ENCODE measurements around the gene RRBP1.

Gene RRBP1

DNA sequence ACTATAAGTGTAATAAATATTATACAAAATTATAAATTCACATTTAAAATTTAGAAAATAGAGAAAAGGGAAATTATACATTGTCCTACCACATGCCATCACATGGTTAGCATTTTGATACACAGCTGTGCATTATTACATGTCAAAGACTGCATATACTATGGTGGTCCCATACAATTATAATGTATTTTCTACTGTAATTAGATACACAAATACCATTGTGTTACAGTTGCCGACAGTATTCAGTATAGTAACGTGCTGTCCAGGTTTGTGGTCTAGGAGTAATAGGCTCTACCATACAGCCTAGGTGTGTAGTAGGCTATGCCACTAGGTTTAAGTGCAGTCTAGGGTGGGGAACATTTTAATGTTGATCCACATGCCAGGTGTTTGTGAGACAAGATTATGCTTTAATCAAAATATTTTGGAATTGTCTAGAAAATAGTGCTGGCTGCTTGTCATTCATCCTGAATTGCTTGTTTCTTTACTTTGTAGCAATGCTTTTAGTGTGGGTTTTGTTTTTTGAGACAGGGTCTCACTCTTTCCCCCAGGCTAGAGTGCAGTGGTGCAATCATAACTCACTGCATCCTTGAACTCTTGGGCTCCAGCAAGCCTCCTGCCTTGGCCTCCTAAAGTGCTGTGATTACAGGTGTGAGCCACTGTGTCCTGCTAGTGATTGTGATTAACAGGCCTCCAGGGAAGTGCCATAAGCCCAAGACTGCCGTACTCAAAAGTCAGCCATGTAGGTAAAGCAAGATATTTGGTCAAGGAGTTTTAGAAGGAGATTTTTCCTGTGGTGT, 73.1 kb downstream of the RRBP1 start:
- no peak for DNase-seq

DNA sequence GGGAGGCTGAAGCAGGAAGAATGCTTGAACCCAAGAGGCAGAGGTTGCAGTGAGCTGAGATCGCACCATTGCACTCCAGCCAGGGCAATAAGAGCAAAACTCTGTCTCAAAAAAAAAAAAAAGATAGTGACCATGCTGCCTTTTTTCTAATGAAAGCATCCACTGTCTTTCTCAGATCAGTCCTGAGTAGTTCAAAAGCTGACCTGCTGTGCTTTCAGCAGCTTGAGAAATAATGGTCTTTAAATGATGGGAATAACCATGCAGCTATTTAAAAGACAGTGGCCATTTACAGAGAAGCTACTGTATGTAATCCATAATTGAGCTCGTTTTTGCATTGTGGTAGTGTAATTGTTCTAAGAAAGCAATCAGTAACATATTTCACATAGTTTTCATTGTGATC, 76.0 kb downstream of the RRBP1 start:
- no peak for DNase-seq

DNA sequence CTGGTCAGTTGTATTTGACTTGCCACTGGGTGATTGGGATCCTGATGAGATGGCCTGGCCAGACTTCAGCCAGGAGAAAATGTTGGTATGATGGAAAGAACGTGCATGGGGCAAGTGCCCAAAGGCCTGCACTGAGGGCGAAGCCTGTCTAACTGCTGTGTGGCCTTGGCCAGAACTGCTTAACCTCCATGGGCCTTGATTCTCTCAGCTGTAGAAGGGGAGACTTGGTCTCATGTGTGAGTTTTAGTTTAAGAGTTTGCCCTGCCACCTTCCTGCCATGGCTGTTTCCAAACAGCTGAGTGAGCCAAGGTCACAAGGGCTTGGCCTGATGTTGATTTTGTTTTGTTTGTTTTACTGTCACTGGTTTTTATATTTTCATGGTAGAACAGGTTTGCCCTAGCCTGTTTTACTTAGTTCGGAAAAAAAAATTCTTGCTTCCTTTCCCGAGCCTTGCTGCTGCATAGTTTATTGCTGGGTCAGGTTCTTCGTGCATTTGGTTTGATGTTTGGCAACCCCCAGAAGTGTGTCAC, 76.8 kb downstream of the RRBP1 start:
- DNase-seq = no peak

DNA sequence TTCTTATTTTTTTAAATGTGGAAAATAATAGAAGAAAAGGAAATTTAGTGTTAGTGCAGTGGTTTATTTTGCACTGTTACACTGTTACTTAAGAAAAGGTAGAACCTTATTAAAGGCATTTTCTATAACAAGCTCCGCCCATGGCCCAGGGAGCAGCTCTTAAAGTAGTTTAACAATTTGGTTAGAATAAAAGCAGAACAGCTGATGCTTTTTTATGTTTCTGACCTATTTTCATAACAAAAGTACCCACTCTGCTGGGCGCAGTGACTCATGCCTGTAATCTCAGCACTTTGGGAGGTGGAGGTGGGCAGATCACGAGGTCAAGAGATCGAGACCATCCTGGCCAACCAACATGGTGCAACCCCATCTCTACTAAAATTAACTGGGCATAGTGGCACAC, 79.5 kb downstream of the RRBP1 start:
- DNase-seq = no peak

- no peak for DNase-seq
Observed at GRCh38 chr20:17601957-17602356, 80.1 kb downstream of the RRBP1 start.

GRCh38 chr20:17598013-17598550, 84.0 kb downstream of the RRBP1 start:
- DNase-seq = no peak

- no peak for DNase-seq
Observed at GRCh38 chr20:17595856-17596255, 86.2 kb downstream of the RRBP1 start.

DNA sequence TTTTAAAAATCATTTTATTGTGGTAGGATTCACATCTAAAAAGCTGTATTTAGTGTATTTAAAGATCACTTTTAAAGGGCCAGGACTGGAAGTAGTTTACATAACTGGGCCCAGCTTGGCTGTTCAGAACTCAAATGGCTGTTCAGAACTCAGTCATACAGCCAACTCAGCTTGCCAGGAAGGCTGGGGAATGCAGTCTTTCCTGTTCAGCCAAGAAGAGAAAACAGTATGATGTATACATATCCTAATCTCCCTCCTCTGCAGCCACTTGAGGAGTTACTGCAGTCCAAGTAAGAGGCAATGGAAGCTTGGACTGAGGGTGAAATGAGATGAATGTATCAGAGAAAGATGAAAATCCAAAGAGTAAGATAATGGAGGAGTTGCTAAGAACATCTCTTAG, 87.6 kb downstream of the RRBP1 start:
- no peak for DNase-seq

DNA sequence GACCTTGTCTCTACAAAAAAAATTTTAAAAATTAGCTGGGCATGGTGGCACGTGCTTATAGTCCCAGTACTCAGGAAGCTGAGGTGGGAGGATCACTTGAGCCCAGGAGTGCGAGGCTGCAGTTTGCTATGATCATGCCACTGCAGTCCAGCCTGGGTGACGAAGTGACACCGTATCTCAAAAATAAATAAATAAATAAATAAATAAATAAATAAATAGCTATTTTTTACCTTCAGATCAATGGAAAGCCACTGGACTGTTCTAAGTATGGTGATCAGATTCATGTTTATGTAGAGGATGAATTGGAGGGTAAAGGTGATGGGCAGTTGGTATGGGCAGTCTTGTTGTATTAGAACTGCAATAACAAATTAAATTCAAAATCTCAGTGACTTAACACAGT, 88.1 kb downstream of the RRBP1 start:
- no peak for DNase-seq

DNA sequence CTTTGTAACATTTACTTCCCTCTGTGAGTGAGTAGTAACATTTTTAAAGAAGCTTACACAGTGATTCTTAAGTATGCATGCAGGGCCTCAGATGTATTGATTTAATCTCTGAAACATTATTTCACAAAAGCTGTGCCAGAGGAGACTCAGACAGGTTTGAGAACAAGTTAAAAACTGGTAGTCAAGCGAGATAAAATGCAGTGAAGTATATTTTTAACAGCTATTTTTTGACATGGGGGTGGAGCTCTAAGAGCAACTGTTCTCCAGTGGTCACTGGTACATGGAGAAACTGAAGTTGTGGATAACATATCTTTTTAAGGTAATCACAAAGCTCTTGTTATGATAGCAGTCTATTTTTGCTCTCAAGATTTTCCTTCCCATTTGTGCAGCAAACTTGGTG, 91.8 kb downstream of the RRBP1 start:
- DNase-seq = no peak

GRCh38 chr20:17589161-17589834, 92.7 kb downstream of the RRBP1 start:
- no peak for DNase-seq

GRCh38 chr20:17587824-17588223, 94.2 kb downstream of the RRBP1 start:
- no peak for DNase-seq

DNA sequence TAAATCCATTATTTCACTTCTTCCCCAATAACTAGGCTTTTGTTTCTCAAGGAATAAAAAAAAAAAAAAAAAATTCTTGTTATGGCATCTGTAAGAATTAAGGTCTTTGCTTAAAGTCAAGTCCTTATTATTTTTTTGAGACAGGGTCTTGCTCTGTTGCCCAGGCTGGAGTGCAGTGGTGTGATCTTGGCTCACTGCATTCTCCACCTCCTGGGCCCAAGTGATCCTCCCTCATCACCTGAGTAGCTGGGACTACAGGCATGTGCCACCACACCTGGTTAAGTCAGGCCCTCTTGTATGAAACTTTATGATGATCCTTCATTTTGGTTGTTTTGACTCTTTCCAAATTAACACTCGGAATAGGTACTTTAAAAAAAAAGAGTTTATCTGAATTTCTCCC, 94.9 kb downstream of the RRBP1 start:
- DNase-seq = no peak

DNA sequence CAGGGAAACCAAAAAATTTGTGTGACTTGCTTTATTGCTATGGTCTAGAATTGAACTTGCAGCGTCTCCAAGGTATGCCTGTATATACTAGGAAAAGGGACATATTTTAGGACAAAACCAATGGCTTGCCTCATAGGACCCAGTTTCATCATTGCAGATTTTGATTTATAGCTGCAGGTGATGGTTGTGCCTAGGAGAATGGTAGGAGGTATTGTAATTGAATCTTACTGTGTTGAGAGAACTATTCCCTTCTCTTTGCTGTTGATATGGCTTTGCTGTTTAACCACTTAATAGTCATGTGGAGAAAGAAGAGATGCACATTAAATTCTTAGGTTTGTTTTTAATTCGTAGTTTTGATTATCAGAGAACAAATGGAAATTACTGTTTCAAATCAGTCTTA, 95.8 kb downstream of the RRBP1 start:
- DNase-seq = no peak

GRCh38 chr20:17584689-17585088, 97.4 kb downstream of the RRBP1 start:
- DNase-seq = no peak

- no peak for DNase-seq
Observed at GRCh38 chr20:17583126-17583525, 98.9 kb downstream of the RRBP1 start.

- no peak for DNase-seq
Observed at GRCh38 chr20:17580895-17581294, 101.1 kb downstream of the RRBP1 start.

- DNase-seq = no peak
Observed at GRCh38 chr20:17579369-17580039, 102.5 kb downstream of the RRBP1 start.

DNA sequence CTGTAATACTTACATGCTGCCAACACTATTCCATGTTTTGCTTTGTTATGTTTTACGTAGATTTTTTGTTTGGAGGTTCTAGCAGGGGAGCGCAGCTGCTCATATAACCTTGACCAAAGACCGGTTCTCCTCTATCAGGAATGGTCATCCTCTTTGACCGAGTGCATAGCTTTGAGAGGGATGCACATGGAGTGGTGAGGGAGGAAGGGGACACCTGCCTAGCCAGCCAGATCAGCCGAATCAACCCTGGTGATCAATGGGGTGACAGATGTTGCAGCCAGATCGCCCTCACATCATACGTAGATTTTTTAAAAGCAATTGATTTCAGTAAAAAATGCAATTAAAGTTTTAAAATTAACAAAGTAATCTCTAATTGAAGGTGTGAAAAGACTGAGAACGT, 105.8 kb downstream of the RRBP1 start:
- no peak for DNase-seq

DNA sequence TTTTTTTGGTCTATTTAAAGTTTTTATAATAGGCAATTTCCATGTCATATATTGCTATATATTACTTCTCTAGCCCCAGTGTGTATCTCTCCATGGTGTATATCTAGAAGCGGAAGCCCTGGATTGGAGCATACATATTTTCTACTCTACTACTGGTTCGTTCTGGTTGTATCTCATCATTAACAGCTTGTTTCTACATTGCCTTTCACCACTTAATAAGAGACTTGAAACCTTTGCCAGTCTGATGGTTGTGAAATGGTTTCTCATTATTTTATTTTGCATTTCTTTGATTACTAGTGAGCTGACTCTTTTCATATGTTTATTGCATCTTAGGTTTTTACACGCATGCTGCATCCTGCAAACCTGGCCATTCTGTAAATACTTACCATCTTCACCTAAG, 108.6 kb downstream of the RRBP1 start:
- DNase-seq = no peak

DNA sequence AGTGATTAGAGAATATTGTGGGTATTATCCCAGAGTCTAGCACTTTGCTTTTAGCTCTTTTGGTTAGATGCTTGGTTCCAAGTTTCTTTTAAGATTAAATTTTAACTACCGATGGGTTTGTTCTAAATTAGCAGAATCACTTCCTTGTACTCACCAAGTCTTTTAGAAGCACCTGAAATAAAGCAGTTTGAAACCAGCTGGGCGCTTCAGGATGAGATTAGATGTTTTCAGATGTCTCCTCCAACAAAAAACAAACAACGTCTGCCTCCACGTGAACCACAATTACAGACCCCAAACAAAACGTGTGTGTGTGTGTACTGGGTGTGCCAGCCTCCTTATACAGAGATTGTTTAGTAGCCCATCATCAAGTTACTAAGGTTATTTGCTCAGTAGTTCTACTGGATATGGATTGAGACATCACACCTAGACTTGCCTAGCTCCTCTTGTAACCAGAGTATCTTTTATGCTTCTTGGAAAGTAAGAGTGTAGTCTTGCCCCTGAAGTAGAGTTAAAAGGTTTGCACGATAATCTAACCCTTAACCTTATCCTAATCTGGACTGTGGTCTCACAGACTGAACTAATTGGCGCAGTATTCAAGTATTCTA, 109.9 kb downstream of the RRBP1 start:
- DNase-seq = no peak

DNA sequence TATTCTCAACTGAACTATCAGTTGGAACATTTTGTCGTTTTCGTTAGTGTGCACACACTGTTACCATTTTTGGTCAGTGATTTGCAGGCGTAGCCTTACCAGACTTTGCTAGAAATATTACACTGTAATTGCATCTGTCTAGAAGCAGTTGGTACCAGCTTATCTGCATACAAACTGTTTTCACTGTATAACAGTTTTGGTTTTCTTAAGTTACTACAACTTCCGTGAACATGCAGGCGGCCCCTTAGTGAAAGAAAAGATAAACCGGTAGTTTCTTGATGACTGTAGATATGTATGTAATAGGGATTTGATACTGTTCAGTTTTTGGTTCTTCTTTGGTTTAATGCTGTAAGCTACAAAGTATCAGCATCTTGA, 110.9 kb downstream of the RRBP1 start:
- no peak for DNase-seq

Measured in activated CD8-positive, alpha-beta memory T cell treated with anti-CD3 and anti-CD28 coated beads for 24 hours (primary cell).